SU-DHL-6 (cell line): ENCODE results near the gene KBTBD13.

Source experiments
- CTCF ChIP-seq: fragments of 200-600 bp; sonication (generic); IDR thresholded peaks from one replicate; pipeline ENCODE4 v1.5.1; 2017; ENCODE audit warnings: antibody characterized with exemption, mild to moderate bottlenecking, low read length, moderate library complexity; ENCODE audit not compliant: insufficient read depth, poor library complexity, severe bottlenecking
- EZH2phosphoT487 ChIP-seq: fragments of 200-600 bp; sonication (generic), shearing (Covaris generic); conservative IDR thresholded peaks from 2 replicates; pipeline ENCODE4 v1.6.1; 2018; ENCODE audit warnings: mild to moderate bottlenecking, antibody characterized with exemption, low read length, moderate library complexity, mixed read lengths

- TF ChIP-seq CTCF (no peak), EZH2phosphoT487 (no peak)
These were observed 8.2 kb upstream of the KBTBD13 start for GRCh38 chr15:65068403-65068788.
